ENCODE data around the gene NHERF1. TPM values are rescaled to one million over a fixed set of nuclear protein-coding genes. Genes with fewer than 3 reads are reported as not detected.

The NHERF1 gene
- total and polyA plus RNA-seq, 9 of the 15 experiments (the other 6 are each of a cell fraction or from before 2014, with no cell fraction given) = 11.4 to 79.9 (median 36.9) TPM

DNA sequence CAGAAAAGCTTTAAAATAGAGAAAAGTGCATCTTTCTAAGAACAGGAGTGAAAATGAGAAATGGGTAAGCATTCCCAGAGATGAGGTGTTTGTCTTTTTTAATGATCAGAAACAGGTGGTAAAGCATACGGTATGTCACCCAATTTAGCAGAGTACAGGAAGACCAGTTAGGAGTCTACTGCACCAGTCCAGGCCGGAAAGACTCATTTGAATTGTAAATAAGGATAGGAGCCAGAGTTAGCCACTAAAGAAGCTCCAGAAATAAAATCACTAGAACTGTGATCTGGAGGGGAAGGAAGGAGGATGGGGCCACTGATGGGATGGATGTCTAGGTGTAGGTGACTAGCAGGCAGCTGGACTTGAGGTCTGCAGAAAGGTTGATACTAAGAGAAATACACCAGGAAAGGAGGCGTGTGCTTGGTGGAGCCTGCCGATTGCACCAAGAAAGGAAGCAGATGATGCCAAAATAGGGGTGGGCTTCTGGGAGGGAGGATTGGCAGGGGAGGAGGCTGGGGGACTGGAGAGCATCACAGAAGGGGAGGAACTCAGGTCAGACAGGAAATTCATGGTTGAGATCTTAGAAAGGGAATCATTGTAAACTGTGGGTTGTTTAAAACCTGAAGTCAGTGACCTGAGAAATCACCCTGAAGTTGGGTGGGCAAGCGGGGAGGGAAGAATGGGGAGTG lies 35.8 kb downstream of the NHERF1 start:
- no TSS peak for BruUV-seq (replicated peaks)
- FAIRE-seq (no peak), ATAC-seq (no peak), DNase-seq (ENCODE audit: extremely low read depth in 1 of 4, low spot score in 3 of 4) (no peak)
- no peak overlapping the region for H3K27ac ChIP-seq (ENCODE audit: extremely low read depth, low read depth, low read length)
- peaks cover 16% of the 10 kb centered on the region; the same call in 2 of the 3 replicates for H3K36me3 ChIP-seq (ENCODE audit: control insufficient read depth, insufficient read depth, low read length)
- no peaks in the 10 kb centered on the region for H3K79me2 ChIP-seq (ENCODE audit: control insufficient read depth, insufficient read depth, low read length)
- WGBS (ENCODE audit: insufficient coverage, low coverage, missing lambda C conversion rate) = 85% methylated on average over 5 of the region's 5 CpGs
- CTCF ChIA-PET (ENCODE audit: low intra/inter-chr PET ratio) = interaction anchor here (0.7 kb wide), 1 partner anchor 40 kb away, joined by 3 read pairs; no protein-coding TSS in a partner anchor
- peaks cover 14% of the 10 kb centered on the region; the same call in 1 of the 2 replicates for H4K20me1 ChIP-seq (replicated peaks; ENCODE audit: control insufficient read depth, insufficient read depth, low read length)
- no peak overlapping the region for H3K9ac ChIP-seq (ENCODE audit: insufficient read depth in 1 of 2, low read depth in 2 of 2, low read length in 2 of 2)
- peaks cover 2% of the 10 kb centered on the region for H3K9me1 ChIP-seq (ENCODE audit: control insufficient read depth, insufficient read depth, low read length)
- no peak overlapping the region for H3K4me2 ChIP-seq (ENCODE audit: insufficient read depth, low read length)
- H2AFZ ChIP-seq (ENCODE audit: low read depth, low read length) = no peak overlapping the region
- POLR2A ChIA-PET = interaction anchor here (0.6 to 1.2 kb wide), 2 partner anchors 177 to 271 kb away, joined by 3 to 4 read pairs; no protein-coding TSS in a partner anchor
- no peaks in the 10 kb centered on the region for H3K9me3 ChIP-seq (replicated peaks; ENCODE audit: control insufficient read depth, insufficient read depth, low read depth, low read length)
- H3K4me1 ChIP-seq (replicated peaks in 1 of 2; ENCODE audit: control insufficient read depth in 2 of 2, insufficient read depth in 2 of 2, low read length in 2 of 2) = peaks cover 2 to 4% of the 10 kb centered on the region in 2 experiments; a peak in 3 of 5 replicates
- H3K27me3 ChIP-seq (ENCODE audit: control insufficient read depth in 2 of 2, insufficient read depth in 2 of 2, low read length in 2 of 2) = no peaks in the 10 kb centered on the region
- TF ChIP-seq CBX1 (IDR thresholded peaks at IDR 0.05; ENCODE audit: low read depth) (no peak), MCM2 (IDR thresholded peaks at IDR 0.05; ENCODE audit: low read depth) (no peak), CHCHD3 (CRISPR knock-in tag; IDR thresholded peaks at IDR 0.05) (no peak), NR1H2 (CRISPR knock-in tag; IDR thresholded peaks at IDR 0.05) (no peak), ZNF146 (CRISPR knock-in tag; IDR thresholded peaks at IDR 0.05; ENCODE audit: unreplicated experiment) (no peak), RB1 (IDR thresholded peaks at IDR 0.05; ENCODE audit: low read depth) (no peak), FIP1L1 (IDR thresholded peaks at IDR 0.05; ENCODE audit: low read depth, low read length, poor library complexity, severe bottlenecking) (no peak), PRPF4 (IDR thresholded peaks at IDR 0.05; ENCODE audit: insufficient read depth, low read depth, low read length, poor library complexity, severe bottlenecking) (no peak), ZNF324 (CRISPR knock-in tag; IDR thresholded peaks at IDR 0.05) (no peak), RNF2 (IDR thresholded peaks at IDR 0.05) (no peak), KAT2B (IDR thresholded peaks at IDR 0.05; ENCODE audit: low read depth, low read length) (no peak), FOXJ3 (CRISPR knock-in tag; IDR thresholded peaks at IDR 0.05) (no peak)
- TF ChIP-seq, protein P1, sequence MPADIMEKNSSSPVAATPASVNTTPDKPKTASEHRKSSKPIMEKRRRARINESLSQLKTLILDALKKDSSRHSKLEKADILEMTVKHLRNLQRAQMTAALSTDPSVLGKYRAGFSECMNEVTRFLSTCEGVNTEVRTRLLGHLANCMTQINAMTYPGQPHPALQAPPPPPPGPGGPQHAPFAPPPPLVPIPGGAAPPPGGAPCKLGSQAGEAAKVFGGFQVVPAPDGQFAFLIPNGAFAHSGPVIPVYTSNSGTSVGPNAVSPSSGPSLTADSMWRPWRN (IDR thresholded peaks at IDR 0.05; ENCODE audit: low read depth) = no peak
- TF ChIP-seq, protein P2, sequence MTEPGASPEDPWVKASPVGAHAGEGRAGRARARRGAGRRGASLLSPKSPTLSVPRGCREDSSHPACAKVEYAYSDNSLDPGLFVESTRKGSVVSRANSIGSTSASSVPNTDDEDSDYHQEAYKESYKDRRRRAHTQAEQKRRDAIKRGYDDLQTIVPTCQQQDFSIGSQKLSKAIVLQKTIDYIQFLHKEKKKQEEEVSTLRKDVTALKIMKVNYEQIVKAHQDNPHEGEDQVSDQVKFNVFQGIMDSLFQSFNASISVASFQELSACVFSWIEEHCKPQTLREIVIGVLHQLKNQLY (CRISPR knock-in tag; conservative IDR thresholded peaks at IDR 0.05) = no peak
- in situ Hi-C loops (cut with MboI) = no loop called here
- no peak overlapping the region for H3K4me3 ChIP-seq
- intact Hi-C loops (cut with micrococcal nuclease) = no loop called here
